ENCODE results near the gene GORAB. TPM values are rescaled to one million over a fixed set of nuclear protein-coding genes. Genes with fewer than 3 reads are reported as not detected.

The GORAB gene, protein sequence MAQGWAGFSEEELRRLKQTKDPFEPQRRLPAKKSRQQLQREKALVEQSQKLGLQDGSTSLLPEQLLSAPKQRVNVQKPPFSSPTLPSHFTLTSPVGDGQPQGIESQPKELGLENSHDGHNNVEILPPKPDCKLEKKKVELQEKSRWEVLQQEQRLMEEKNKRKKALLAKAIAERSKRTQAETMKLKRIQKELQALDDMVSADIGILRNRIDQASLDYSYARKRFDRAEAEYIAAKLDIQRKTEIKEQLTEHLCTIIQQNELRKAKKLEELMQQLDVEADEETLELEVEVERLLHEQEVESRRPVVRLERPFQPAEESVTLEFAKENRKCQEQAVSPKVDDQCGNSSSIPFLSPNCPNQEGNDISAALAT
- total RNA-seq (6.4 and 7.7 TPM in 2 replicates), polyA plus RNA-seq (3.0 and 4.4 TPM in 2 replicates), polyA minus RNA-seq (6.8 and 9.3 TPM in 2 replicates), Bru-seq, nascent RNA (percentile 85 among the genes with signal in this experiment), BruChase-seq, experiment 1, labeled RNA remaining after a 6-hour chase (percentile 59 among the genes with signal in this experiment), BruChase-seq, experiment 2, labeled RNA remaining after a 2-hour chase (percentile 67 among the genes with signal in this experiment)
- polyA plus RNA-seq (2011; cell fraction: cytosol; rRNA removed), result 5.4 and 5.6 TPM in 2 replicates
- 31.2 and 43.9 TPM in 2 replicates for polyA plus RNA-seq (2011; cell fraction: nucleus; rRNA removed)
- 5.5 and 6.5 TPM in 2 replicates for polyA plus RNA-seq (2012)
- 4.2 TPM for polyA minus RNA-seq (2011; cell fraction: cytosol; rRNA and poly(A)+ RNA removed)
- 18.8 and 29.2 TPM in 2 replicates for polyA minus RNA-seq (2011; cell fraction: nucleus; rRNA and poly(A)+ RNA removed)
- long read RNA-seq, transcript GORAB-202 (5 exons, 2,189 nt), result major isoform, 14 of 22 reads
- long read RNA-seq, partial matches to known transcripts, result 1 of 22 reads
- long read RNA-seq, other reads (novel, unspliced or antisense), result 7 of 22 reads

- dilution Hi-C loops (cut with MboI; ENCODE audit: extremely low pct_ligation_motif_present, low sequenced_read_pairs) (no loop called here), intact Hi-C loops (cut with micrococcal nuclease) (loop anchor here (1.0 to 10.0 kb wide), 6 partner anchors 31 to 640 kb away; partner anchors contain the start of genes KIFAP3 and SCYL3)
- no peaks in the 10 kb centered on the region for H3K9me3 ChIP-seq (replicated peaks; ENCODE audit: control insufficient read depth, insufficient read depth, low read length)
- H3K9ac ChIP-seq (replicated peaks; ENCODE audit: extremely low read depth, insufficient read depth, low read length), result peak within 1 kb of the TSS; percentile 99
- peak within 1 kb of the TSS; percentile 87 for H3K27ac ChIP-seq (ENCODE audit: insufficient read depth, low read depth, low read length)
- H3K4me3 ChIP-seq (replicated peaks in 1 of 3; ENCODE audit: insufficient read depth in 1 of 3, low read depth in 1 of 3, low read length in 3 of 3), result peak within 1 kb of the TSS; percentile 50 to 78 (median 65)
- H3K4me1 ChIP-seq (ENCODE audit: control insufficient read depth, extremely low read depth, insufficient read depth, low read length), result peaks cover 14% of the 10 kb centered on the region
- peak; percentile 94 for DNase-seq (ENCODE audit: low read depth, low spot score)
- peaks cover 5 to 12% of the 10 kb centered on the region in 2 experiments for H3K27me3 ChIP-seq (ENCODE audit: control insufficient read depth in 2 of 2, insufficient read depth in 2 of 2, low read length in 2 of 2)
- TF ChIP-seq POLR2AphosphoS5 (IDR thresholded peaks at IDR 0.05; ENCODE audit: insufficient read depth, low read depth, low read length), result peak; percentile 74
- TF ChIP-seq MAX (IDR thresholded peaks at IDR 0.05; ENCODE audit: insufficient read depth, insufficient read length), result peak; percentile 7
- peak; percentile 79 for TF ChIP-seq POLR2A (IDR thresholded peaks at IDR 0.05; ENCODE audit: low read depth, low read length)
- no peak for TF ChIP-seq GATA2 (IDR thresholded peaks at IDR 0.05; ENCODE audit: insufficient read depth, insufficient read length, low read depth, low read length)
- peaks cover 29% of the 10 kb centered on the region for H3K79me2 ChIP-seq (ENCODE audit: control insufficient read depth, insufficient read depth, low read length)
- FAIRE-seq, result peak; percentile 70
- peak within 1 kb of the TSS; percentile 85 for H2AFZ ChIP-seq (ENCODE audit: low read depth, low read length)
- ChIA-PET POLR2A (interaction anchor here (0.6 to 1.2 kb wide), 4 partner anchors 9 to 104 kb away, joined by 3 read pairs; no protein-coding TSS in a partner anchor), CTCF (interaction anchor here (1.8 kb wide), 1 partner anchor 157 kb away, joined by 4 read pairs; no protein-coding TSS in a partner anchor)
- peak within 1 kb of the TSS; percentile 94 for H3K4me2 ChIP-seq (ENCODE audit: insufficient read depth, low read length)
- H4K20me1 ChIP-seq (replicated peaks; ENCODE audit: control insufficient read depth, extremely low read depth, insufficient read depth, low read length), result no peaks in the 10 kb centered on the region
- no peaks in the 10 kb centered on the region for H3K9me1 ChIP-seq (replicated peaks; ENCODE audit: control insufficient read depth, extremely low read depth, insufficient read depth, low read length)
- BruUV-seq (replicated peaks), result no TSS peak
- H3K36me3 ChIP-seq (ENCODE audit: control insufficient read depth in 2 of 2, extremely low read depth in 1 of 2, insufficient read depth in 2 of 2, low read length in 2 of 2), result no peaks in the 10 kb centered on the region
These were observed at the start of gene GORAB for GRCh38 chr1:170531758-170532657. Gene GORAB (plus strand): TSS chr1:170532166. CDS start chr1:170532224, 58 bp downstream.

Data from endothelial cell of umbilical vein (primary cell).